RWPE2 (cell line): Measurements from ENCODE around the gene NTRK1.

Experiments used
- ATAC-seq: fragments of 200-7000 bp; cut with Tn5 transposase; 3 replicates; pipeline ENCODE4 v1.9.1; 2021; ENCODE audit warnings: low read depth
- DNase-seq: peaks from one replicate; pipeline ENCODE4 v3.0.0-alpha.2; 2020; ENCODE audit warnings: low spot score
- H3K27ac ChIP-seq: fragments of 450-650 bp; 2 replicates; pipeline ENCODE4 v1.5.1; 2017; ENCODE audit warnings: mild to moderate bottlenecking; ENCODE audit not compliant: poor library complexity, severe bottlenecking
- H3K27me3 ChIP-seq: fragments of 250-450 bp; sonication (Bioruptor Pico); 2 replicates; pipeline ENCODE4 v1.5.1; 2021; ENCODE audit warnings: mild to moderate bottlenecking, moderate library complexity; ENCODE audit not compliant: insufficient read depth, poor library complexity, severe bottlenecking
- H3K36me3 ChIP-seq: fragments of 250-450 bp; sonication (Bioruptor Pico); 2 replicates; pipeline ENCODE4 v1.5.1; 2020; ENCODE audit warnings: low read depth, mild to moderate bottlenecking, moderate library complexity
- H3K4me1 ChIP-seq: fragments of 250-450 bp; sonication (Bioruptor Pico); 2 replicates; pipeline ENCODE4 v1.5.1; 2021; ENCODE audit warnings: mild to moderate bottlenecking, moderate library complexity; ENCODE audit not compliant: insufficient read depth, poor library complexity, severe bottlenecking
- H3K4me3 ChIP-seq: fragments of 250-450 bp; sonication (Bioruptor Pico); 2 replicates; pipeline ENCODE4 v1.5.1; 2021; ENCODE audit warnings: mild to moderate bottlenecking, moderate library complexity; ENCODE audit not compliant: severe bottlenecking
- H3K9me3 ChIP-seq: fragments of 250-450 bp; sonication (Bioruptor Pico); 2 replicates; pipeline ENCODE4 v1.5.1; 2021; ENCODE audit warnings: mild to moderate bottlenecking, moderate library complexity; ENCODE audit not compliant: severe bottlenecking
- CTCF ChIP-seq: fragments of 450-650 bp; IDR thresholded peaks from one replicate; pipeline ENCODE4 v1.5.1; 2017; ENCODE audit warnings: mild to moderate bottlenecking, moderate library complexity; ENCODE audit not compliant: poor library complexity, severe bottlenecking

Gene NTRK1

GRCh38 chr1:156845055-156845952, 15.4 kb upstream of the NTRK1 start:
- H3K9me3 ChIP-seq: no peaks in the 10 kb centered on the region
- ATAC-seq (no peak; the same call in 2 of the 3 replicates), DNase-seq (no peak)
- no peak overlapping the region for H3K27ac ChIP-seq
- H3K27me3 ChIP-seq: no peaks in the 10 kb centered on the region
- no peaks in the 10 kb centered on the region for H3K36me3 ChIP-seq
- H3K4me3 ChIP-seq: no peak overlapping the region
- TF ChIP-seq CTCF: no peak
- no peaks in the 10 kb centered on the region for H3K4me1 ChIP-seq

GRCh38 chr1:156845953-156846545, 14.6 kb upstream of the NTRK1 start:
- no peaks in the 10 kb centered on the region for H3K4me1 ChIP-seq
- no peaks in the 10 kb centered on the region for H3K27me3 ChIP-seq
- ATAC-seq (no peak), DNase-seq (no peak)
- H3K27ac ChIP-seq: no peak overlapping the region
- H3K9me3 ChIP-seq: no peaks in the 10 kb centered on the region
- TF ChIP-seq CTCF: no peak
- H3K36me3 ChIP-seq: no peaks in the 10 kb centered on the region
- H3K4me3 ChIP-seq: no peak overlapping the region

GRCh38 chr1:156846643-156847042, 14.0 kb upstream of the NTRK1 start:
- no peak for TF ChIP-seq CTCF
- ATAC-seq (no peak), DNase-seq (no peak)
- Histone ChIP-seq H3K36me3 (no peaks in the 10 kb centered on the region), H3K4me1 (no peaks in the 10 kb centered on the region), H3K27ac (no peak overlapping the region), H3K4me3 (no peak overlapping the region), H3K9me3 (no peaks in the 10 kb centered on the region), H3K27me3 (no peaks in the 10 kb centered on the region)

GRCh38 chr1:156847591-156848460, 12.8 kb upstream of the NTRK1 start:
- no peaks in the 10 kb centered on the region for H3K36me3 ChIP-seq
- H3K27ac ChIP-seq: no peak overlapping the region
- H3K27me3 ChIP-seq: no peaks in the 10 kb centered on the region
- H3K9me3 ChIP-seq: no peaks in the 10 kb centered on the region
- no peak for ATAC-seq
- no peak for DNase-seq
- no peak overlapping the region for H3K4me3 ChIP-seq
- TF ChIP-seq CTCF: no peak
- H3K4me1 ChIP-seq: no peaks in the 10 kb centered on the region
